OCI-LY7 (cell line): ENCODE data around the gene CCNG2. TPM values are rescaled to one million over a fixed set of nuclear protein-coding genes. Genes with fewer than 3 reads are reported as not detected.

Experiments used
- BruUV-seq: library from RNA; stranded (reverse); fragments of 400-500 nt; replicated peaks from 2 replicates; lab custom pipeline; 2021; lab: Mats Ljungman, UMichigan
- CTCF ChIA-PET: fragments of 300-600 bp; sonication (Branson Sonifier 250); formaldehyde crosslinking; loops from one replicate; lab custom pipeline; 2022; ENCODE audit warnings: antibody characterized with exemption; ENCODE audit not compliant: unreplicated experiment; lab: Charles Lee
- POLR2A ChIA-PET: fragments of 300-600 bp; sonication (Branson Sonifier 250); formaldehyde crosslinking; loops from one replicate; lab custom pipeline; 2022; ENCODE audit warnings: antibody characterized with exemption; lab: Charles Lee
- DNase-seq: peaks from one replicate; pipeline ENCODE4 v3.0.0-alpha.2; 2015; ENCODE audit warnings: low spot score
- H2AFZ ChIP-seq: fragments of 200-600 bp; sonication (generic), shearing (Covaris generic); 2 replicates; pipeline ENCODE4 v1.6.1; 2014; ENCODE audit warnings: mild to moderate bottlenecking, antibody characterized with exemption, low read length, moderate library complexity
- H3K27ac ChIP-seq: fragments of 200-600 bp; sonication (generic); 2 replicates; pipeline ENCODE4 v1.5.1; 2014; ENCODE audit warnings: mixed run types, low read depth, mild to moderate bottlenecking, moderate library complexity, low read length, inconsistent platforms; ENCODE audit not compliant: poor library complexity, severe bottlenecking
- H3K36me3 ChIP-seq: fragments of 200-600 bp; sonication (generic); 2 replicates; pipeline ENCODE4 v1.6.1; 2014; ENCODE audit warnings: mild to moderate bottlenecking, antibody characterized with exemption, low read length, moderate library complexity, mixed read lengths; ENCODE audit not compliant: insufficient read depth
- H3K4me1 ChIP-seq: fragments of 200-600 bp; sonication (generic); 2 replicates; pipeline ENCODE4 v1.5.1; 2014; ENCODE audit warnings: mild to moderate bottlenecking, low read length; ENCODE audit not compliant: insufficient read depth, poor library complexity, severe bottlenecking
- H3K4me2 ChIP-seq: fragments of 200-600 bp; sonication (generic); 2 replicates; pipeline ENCODE4 v1.6.1; 2014; ENCODE audit warnings: mild to moderate bottlenecking, low read length
- H3K4me3 ChIP-seq: fragments of 200-600 bp; sonication (generic); 2 replicates; pipeline ENCODE4 v1.5.1; 2014; ENCODE audit warnings: mild to moderate bottlenecking, low read depth, low read length; ENCODE audit not compliant: poor library complexity, severe bottlenecking
- H3K79me2 ChIP-seq: fragments of 200-600 bp; sonication (generic); 2 replicates; pipeline ENCODE4 v1.6.1; 2016; ENCODE audit warnings: low read depth, mild to moderate bottlenecking, low read length, moderate library complexity, mixed read lengths; ENCODE audit not compliant: insufficient read depth
- H3K9me2 ChIP-seq: fragments of 200-600 bp; sonication (generic); 2 replicates; pipeline ENCODE4 v1.6.1; 2016; ENCODE audit warnings: mild to moderate bottlenecking, low read length, mixed read lengths; ENCODE audit not compliant: insufficient read depth
- H3K9me3 ChIP-seq: fragments of 200-600 bp; sonication (generic); 2 replicates; pipeline ENCODE4 v1.6.1; 2014; ENCODE audit warnings: mild to moderate bottlenecking, mixed run types, low read length, mixed read lengths
- H4K20me1 ChIP-seq: fragments of 200-600 bp; sonication (generic); 2 replicates; pipeline ENCODE4 v1.6.1; 2014; ENCODE audit warnings: mild to moderate bottlenecking, antibody characterized with exemption, low read length, moderate library complexity, mixed read lengths; ENCODE audit not compliant: insufficient read depth
- CTCF ChIP-seq: fragments of 200-600 bp; sonication (generic); conservative IDR thresholded peaks from 2 replicates; pipeline ENCODE4 v1.5.1; 2014; ENCODE audit warnings: mild to moderate bottlenecking, antibody characterized with exemption, low read length, moderate library complexity, mixed read lengths
- EZH2phosphoT487 ChIP-seq: fragments of 200-600 bp; sonication (generic); IDR thresholded peaks from 2 replicates; pipeline ENCODE4 v1.6.1; 2018; ENCODE audit warnings: low read depth, borderline replicate concordance, mild to moderate bottlenecking, mixed run types, antibody characterized with exemption, low read length, moderate library complexity, mixed read lengths
- intact Hi-C: fragments of 100-400 bp; cut with micrococcal nuclease; formaldehyde crosslinking; loops from one replicate; pipeline ENCODE4 v1.10.0; 2022; ENCODE audit not compliant: unreplicated experiment
- total RNA-seq, 2 experiments: library from RNA; depleted of rRNA in 1 of 2; stranded (reverse); fragments of >200 nt in 1 of 2; shearing (Covaris generic) in 1 of 2; gene quantifications; 2 replicates each; pipeline ENCODE4 v1.2.3, GENCODE V29; 2014 to 2022

The CCNG2 gene
- total RNA-seq, 2 experiments from 2014 or later: 16.6 to 87.4 TPM

GRCh38 chr4:77155631-77156452 is 1.2 kb upstream of the CCNG2 start:
- intact Hi-C loops: loop anchor here (1.0 to 10.0 kb wide), 3 partner anchors 80 to 1641 kb away; partner anchors contain the start of genes RCHY1 and THAP6
- peak; percentile 38 for DNase-seq

GRCh38 chr4:77156533-77156911 is 485 bp upstream of the CCNG2 start:
- no peaks in the 10 kb centered on the region; the same call in 1 of the 2 replicates for H3K9me3 ChIP-seq
- H2AFZ ChIP-seq: peak overlapping the region; percentile 69
- POLR2A ChIA-PET: interaction anchor here (0.8 to 10.2 kb wide), 8 partner anchors 17 to 100 kb away, joined by 4 to 213 read pairs (median 36); partner anchors contain the start of gene CCNI
- H4K20me1 ChIP-seq: 0 out of 2 replicates have a peak, but pooled peaks cover 5% of the 10 kb centered on the region
- peaks cover 35% of the 10 kb centered on the region for H3K36me3 ChIP-seq
- no TSS peak for BruUV-seq
- peak overlapping the region; percentile 97 for H3K4me2 ChIP-seq
- peak overlapping the region; percentile 98 for H3K27ac ChIP-seq
- H3K79me2 ChIP-seq: peaks cover 40% of the 10 kb centered on the region; the same call in 1 of the 2 replicates
- CTCF ChIA-PET: interaction anchor here (1.9 kb wide), 1 partner anchor 61 kb away, joined by 6 read pairs; no protein-coding TSS in a partner anchor
- peak overlapping the region; percentile 96 for H3K4me3 ChIP-seq
- H3K4me1 ChIP-seq: peaks cover 65% of the 10 kb centered on the region
- H3K9me2 ChIP-seq: no peaks in the 10 kb centered on the region
- TF ChIP-seq EZH2phosphoT487 (no peak), CTCF (no peak)
- peak; percentile 100 for DNase-seq
- intact Hi-C loops: loop anchor here (1.0 to 10.0 kb wide), 3 partner anchors 80 to 1642 kb away; partner anchors contain the start of genes RCHY1 and THAP6

More at GRCh38 chr4:77155631-77156452, 1.2 kb upstream of the CCNG2 start:
- TF ChIP-seq CTCF: no peak
- TF ChIP-seq EZH2phosphoT487: no peak
- CTCF ChIA-PET: interaction anchor here (1.1 to 4.3 kb wide), 5 partner anchors 10 to 63 kb away, joined by 3 to 26 read pairs (median 8); no protein-coding TSS in a partner anchor
- H3K9me3 ChIP-seq: no peaks in the 10 kb centered on the region; the same call in 1 of the 2 replicates
- H3K27ac ChIP-seq: peak overlapping the region; percentile 98
- no peaks in the 10 kb centered on the region for H3K9me2 ChIP-seq
- POLR2A ChIA-PET: interaction anchor here (0.6 to 10.2 kb wide), 25 partner anchors 9 to 1225 kb away, joined by 3 to 213 read pairs (median 6); partner anchors contain the start of gene CCNI
- peak overlapping the region; percentile 22; the same call in 1 of the 2 replicates for H2AFZ ChIP-seq
- 0 out of 2 replicates have a peak, but pooled peaks cover 5% of the 10 kb centered on the region for H4K20me1 ChIP-seq
- H3K79me2 ChIP-seq: peaks cover 40% of the 10 kb centered on the region; the same call in 1 of the 2 replicates
- peak overlapping the region; percentile 88 for H3K4me2 ChIP-seq
- peaks cover 28% of the 10 kb centered on the region for H3K36me3 ChIP-seq
- peak overlapping the region; percentile 96 for H3K4me3 ChIP-seq
- TSS peak; percentile 92 for BruUV-seq
- peaks cover 71% of the 10 kb centered on the region for H3K4me1 ChIP-seq
